K562 (cell line): ENCODE results near the gene RTCA.

Experiments
- ATF4 ChIP-seq: fragments of 450-650 bp; formaldehyde crosslinking; IDR thresholded peaks from 2 replicates; pipeline ENCODE4 v1.4.0; 2022; ENCODE audit warnings: mild to moderate bottlenecking, moderate library complexity
- CBX8 ChIP-seq: fragments of 200-600 bp; sonication (generic); IDR thresholded peaks from 2 replicates; pipeline ENCODE4 v1.6.1; 2012; ENCODE audit warnings: borderline replicate concordance, mixed run types, low read depth, mild to moderate bottlenecking, moderate library complexity, mixed read lengths, low read length, control low read depth, inconsistent platforms; ENCODE audit not compliant: poor library complexity, severe bottlenecking; ENCODE audit errors: extremely low read depth
- CEBPB ChIP-seq: fragments of 450-650 bp; IDR thresholded peaks from 2 replicates; pipeline ENCODE4 v1.6.1; 2016; ENCODE audit warnings: missing genetic modification characterization, missing compliant biosample characterization
- CTCF ChIP-seq, 3 experiments: IDR thresholded peaks in 2 of 3; conservative IDR thresholded peaks in 1 of 3; 2 replicates each; pipeline ENCODE4 v1.5.1; 2011 to 2012; ENCODE audit warnings: low read length in 3 of 3, mild to moderate bottlenecking in 3 of 3, control low read depth in 2 of 3, improper control_type of control experiment in 1 of 3, inconsistent platforms in 1 of 3, low read depth in 1 of 3, mixed read lengths in 1 of 3, moderate library complexity in 1 of 3; ENCODE audit not compliant: insufficient read depth in 2 of 3
- GATAD2B ChIP-seq: fragments of 450-650 bp; IDR thresholded peaks from 2 replicates; pipeline ENCODE4 v1.6.1; 2017; ENCODE audit warnings: mild to moderate bottlenecking, borderline replicate concordance
- JUNB ChIP-seq: fragments of 450-650 bp; formaldehyde crosslinking; conservative IDR thresholded peaks from 2 replicates; pipeline ENCODE4 v1.4.0; 2020; ENCODE audit warnings: mild to moderate bottlenecking
- KLF16 ChIP-seq: IDR thresholded peaks from 2 replicates; pipeline ENCODE4 v1.6.1; 2016; ENCODE audit warnings: antibody characterized with exemption
- NBN ChIP-seq: fragments of 450-650 bp; IDR thresholded peaks from 2 replicates; pipeline ENCODE4 v1.6.1; 2016; ENCODE audit warnings: low read depth, mild to moderate bottlenecking
- NFYB ChIP-seq: IDR thresholded peaks from 2 replicates; pipeline ENCODE4 v1.6.1; 2011; ENCODE audit warnings: mild to moderate bottlenecking, moderate library complexity; ENCODE audit not compliant: insufficient read length; ENCODE audit errors: extremely low read depth
- SREBF2 ChIP-seq: sonication (generic); formaldehyde crosslinking; IDR thresholded peaks from 2 replicates; pipeline ENCODE4 v1.4.0; 2020; ENCODE audit warnings: mild to moderate bottlenecking, missing genetic modification reagents
- ZNF764 ChIP-seq: fragments of 250-450 bp; sonication (Bioruptor Pico); IDR thresholded peaks from 2 replicates; pipeline ENCODE4 v1.4.0; 2020; ENCODE audit warnings: low read depth, mild to moderate bottlenecking, moderate library complexity

- TF ChIP-seq KLF16, result no peak
- TF ChIP-seq CBX8, result no peak
- no peak for TF ChIP-seq JUNB (CRISPR knock-in tag)
- no peak for TF ChIP-seq ZNF764
- TF ChIP-seq CTCF (IDR thresholded peaks at IDR 0.05 in 2 of 3, conservative IDR thresholded peaks at IDR 0.05 in 1 of 3; ENCODE audit: insufficient read depth in 2 of 3, low read depth in 1 of 3, low read length in 3 of 3), result no peak
- no peak for TF ChIP-seq ATF4
- TF ChIP-seq GATAD2B, result no peak
- TF ChIP-seq NFYB, result no peak
- no peak; the same call in 1 of the 2 replicates for TF ChIP-seq NBN
- TF ChIP-seq SREBF2 (CRISPR knock-in tag), result no peak
- TF ChIP-seq CEBPB (tag), result peak; percentile 89
Observed at GRCh38 chr1:100253552-100253951, 12.5 kb upstream of the RTCA start.
